GM12891 (cell line): ENCODE results near the gene VRK1.

ENCODE experiments used
- POLR2A ChIP-seq: IDR thresholded peaks from 2 replicates; pipeline ENCODE4 v1.6.1; 2011; ENCODE audit warnings: low read depth, low read length, control low read depth
- POLR2AphosphoS5 ChIP-seq: IDR thresholded peaks from 2 replicates; pipeline ENCODE4 v1.6.1; 2011; ENCODE audit warnings: low read depth, low read length, control low read depth

DNA sequence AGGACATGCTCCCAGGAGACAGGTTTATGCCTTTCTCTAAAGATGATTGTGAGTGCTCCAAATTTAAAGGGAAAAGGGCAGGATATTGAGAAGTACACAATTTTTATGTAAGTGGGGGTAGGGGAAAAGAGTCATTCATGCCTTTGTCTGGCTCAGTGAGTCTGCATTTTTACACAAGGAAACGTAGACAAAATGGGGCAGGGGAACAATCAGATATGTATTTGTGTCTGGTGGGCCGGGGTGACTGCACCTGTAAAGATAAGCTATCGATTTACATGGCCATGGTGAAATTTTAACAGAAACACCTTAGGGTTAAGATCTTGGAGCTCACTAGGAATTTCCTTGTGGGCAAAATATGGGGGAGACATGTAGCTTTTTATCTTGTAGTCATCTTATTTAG lies 123.6 kb downstream of the VRK1 start:
- TF ChIP-seq POLR2AphosphoS5 (no peak), POLR2A (no peak)
